HEK293 (cell line): ENCODE results near the gene USF3.

Experiments
- CTCF ChIA-PET: fragments of 350-600 bp; formaldehyde crosslinking; extraction: SDS; loops from one replicate; lab custom pipeline; 2021; ENCODE audit warnings: antibody characterized with exemption; lab: Yijun Ruan, JAX
- POLR2A ChIA-PET: fragments of 300-600 bp; formaldehyde crosslinking; extraction: SDS; loops from one replicate; lab custom pipeline; 2020; ENCODE audit warnings: antibody characterized with exemption, inconsistent platforms; lab: Yijun Ruan, JAX
- H3K27ac ChIP-seq: fragments of 200-500 bp; sonication (Bioruptor generic); 2 replicates; pipeline ENCODE4 v1.5.1; 2014; ENCODE audit warnings: low read depth, low read length, control low read depth, inconsistent platforms; ENCODE audit errors: extremely low read depth
- H3K36me3 ChIP-seq, 2 experiments: fragments of 200-500 bp in 1 of 2; sonication (Bioruptor generic) in 1 of 2; 1 replicate in 1 of 2; 2 replicates in 1 of 2; pipeline ENCODE4 v1.5.1; 2014 to 2017; ENCODE audit warnings: inconsistent platforms in 2 of 2, low read length in 2 of 2; ENCODE audit not compliant: control insufficient read depth in 2 of 2, insufficient read depth in 1 of 2
- H3K4me1 ChIP-seq: fragments of 200-500 bp; sonication (Bioruptor generic); 2 replicates; pipeline ENCODE4 v1.5.1; 2014; ENCODE audit warnings: mild to moderate bottlenecking, low read length, inconsistent platforms; ENCODE audit not compliant: control insufficient read depth, insufficient read depth
- H3K4me3 ChIP-seq: 2 replicates; pipeline ENCODE4 v1.5.1; 2011; ENCODE audit warnings: low read depth, mild to moderate bottlenecking, control low read depth, low read length, moderate library complexity
- H3K9me3 ChIP-seq: fragments of 200-500 bp; sonication (Bioruptor generic); 2 replicates; pipeline ENCODE4 v1.5.1; 2014; ENCODE audit warnings: low read depth, low read length, inconsistent platforms; ENCODE audit not compliant: control insufficient read depth, insufficient read depth
- BCL11B ChIP-seq: fragments of 450-650 bp; formaldehyde crosslinking; IDR thresholded peaks from 2 replicates; pipeline ENCODE4 v1.5.1; 2016; ENCODE audit warnings: low read depth, missing biosample characterization, missing genetic modification characterization
- OVOL3 ChIP-seq: fragments of 450-650 bp; formaldehyde crosslinking; IDR thresholded peaks from 2 replicates; pipeline ENCODE4 v1.5.1; 2016; ENCODE audit warnings: missing biosample characterization, missing genetic modification characterization
- PRDM6 ChIP-seq: fragments of 450-650 bp; formaldehyde crosslinking; IDR thresholded peaks from 2 replicates; pipeline ENCODE4 v1.5.1; 2017; ENCODE audit warnings: missing biosample characterization, missing genetic modification characterization
- REST ChIP-seq: fragments of 450-650 bp; formaldehyde crosslinking; IDR thresholded peaks from 2 replicates; pipeline ENCODE4 v1.5.1; 2016; ENCODE audit warnings: missing biosample characterization, missing genetic modification characterization
- SP2 ChIP-seq: fragments of 450-650 bp; formaldehyde crosslinking; IDR thresholded peaks from 2 replicates; pipeline ENCODE4 v1.5.1; 2016; ENCODE audit warnings: missing biosample characterization, missing genetic modification characterization
- TSHZ1 ChIP-seq: fragments of 450-650 bp; formaldehyde crosslinking; IDR thresholded peaks from 2 replicates; pipeline ENCODE4 v1.5.1; 2016; ENCODE audit warnings: missing biosample characterization, missing genetic modification characterization, borderline replicate concordance
- ZNF114 ChIP-seq: fragments of 450-650 bp; formaldehyde crosslinking; IDR thresholded peaks from 2 replicates; pipeline ENCODE4 v1.5.0; 2017; ENCODE audit warnings: missing biosample characterization, missing genetic modification characterization
- ZNF148 ChIP-seq: fragments of 450-650 bp; formaldehyde crosslinking; IDR thresholded peaks from 2 replicates; pipeline ENCODE4 v1.5.0; 2017; ENCODE audit warnings: missing biosample characterization, missing genetic modification characterization, borderline replicate concordance
- ZNF223 ChIP-seq: fragments of 450-650 bp; formaldehyde crosslinking; IDR thresholded peaks from 2 replicates; pipeline ENCODE4 v1.5.1; 2016; ENCODE audit warnings: missing biosample characterization, missing genetic modification characterization
- ZNF292 ChIP-seq: fragments of 450-650 bp; formaldehyde crosslinking; IDR thresholded peaks from 2 replicates; pipeline ENCODE4 v1.5.1; 2016; ENCODE audit warnings: low read depth, missing biosample characterization, missing genetic modification characterization, borderline replicate concordance
- ZNF561 ChIP-seq: fragments of 450-650 bp; IDR thresholded peaks from 2 replicates; pipeline ENCODE4 v1.5.1; 2018; ENCODE audit warnings: missing biosample characterization, missing genetic modification characterization, borderline replicate concordance
- ZNF704 ChIP-seq: fragments of 450-650 bp; formaldehyde crosslinking; IDR thresholded peaks from 2 replicates; pipeline ENCODE4 v1.5.1; 2016; ENCODE audit warnings: missing biosample characterization, missing genetic modification characterization
- ZNF776 ChIP-seq: fragments of 450-650 bp; formaldehyde crosslinking; IDR thresholded peaks from 2 replicates; pipeline ENCODE4 v1.5.0; 2017; ENCODE audit warnings: missing biosample characterization, missing genetic modification characterization, borderline replicate concordance
- ZSCAN30 ChIP-seq: fragments of 450-650 bp; IDR thresholded peaks from 2 replicates; pipeline ENCODE4 v1.5.1; 2018; ENCODE audit warnings: missing biosample characterization, mild to moderate bottlenecking, missing genetic modification characterization, moderate library complexity

The USF3 gene

GRCh38 chr3:113695431-113695785, 1.0 kb downstream of the USF3 start:
- no peak for TF ChIP-seq TSHZ1 (tag by site-specific recombination)
- no peak for TF ChIP-seq OVOL3 (tag by site-specific recombination)
- TF ChIP-seq PRDM6 (tag by site-specific recombination): peak; percentile 37
- TF ChIP-seq REST (tag by site-specific recombination): no peak
- TF ChIP-seq ZSCAN30 (tag by site-specific recombination): no peak
- TF ChIP-seq ZNF561 (tag by site-specific recombination): no peak
- no peak for TF ChIP-seq ZNF114 (tag by site-specific recombination)
- peak overlapping the region; percentile 85 for H3K4me3 ChIP-seq
- H3K27ac ChIP-seq: peak overlapping the region; percentile 61; the same call in 1 of the 2 replicates
- H3K4me1 ChIP-seq: peaks cover 4% of the 10 kb centered on the region
- no peaks in the 10 kb centered on the region for H3K36me3 ChIP-seq
- H3K9me3 ChIP-seq: no peaks in the 10 kb centered on the region
- ChIA-PET CTCF (no interaction called here), POLR2A (interaction anchor here (0.7 to 1.1 kb wide), 4 partner anchors 8 to 463 kb away, joined by 3 to 4 read pairs (median 3); partner anchors contain the start of gene SPICE1)

GRCh38 chr3:113690482-113690881, 6.0 kb downstream of the USF3 start:
- H3K36me3 ChIP-seq: no peaks in the 10 kb centered on the region
- no peaks in the 10 kb centered on the region for H3K9me3 ChIP-seq
- H3K4me1 ChIP-seq: peaks cover 2% of the 10 kb centered on the region; the same call in 1 of the 2 replicates
- POLR2A ChIA-PET: no interaction called here
- H3K4me3 ChIP-seq: no peak overlapping the region
- CTCF ChIA-PET: no interaction called here
- no peak overlapping the region for H3K27ac ChIP-seq
- TF ChIP-seq ZNF292 (tag by site-specific recombination): no peak
- no peak for TF ChIP-seq ZNF223
- TF ChIP-seq ZNF776: no peak
- TF ChIP-seq SP2 (tag by site-specific recombination): no peak
- TF ChIP-seq ZNF148: no peak
- TF ChIP-seq BCL11B: no peak
- TF ChIP-seq ZSCAN30 (tag by site-specific recombination): no peak
- TF ChIP-seq ZNF704 (tag by site-specific recombination): no peak
